GM12892 (cell line): ENCODE data around the gene RHBDL2.
"Not testable (repeated sequence)": the region's sequence is repeated elsewhere in the genome, so short reads cannot be mapped to it uniquely, and the experiment has no call there.

Experiments used
- DNase-seq: peaks from one replicate; pipeline ENCODE4 v3.0.0; 2011; ENCODE audit not compliant: insufficient read length
- FAIRE-seq: peaks from 2 replicates; lab custom pipeline; 2011; peaks lifted over from hg19 to GRCh38; lab: Jason Lieb, UNC
- POLR2A ChIP-seq: IDR thresholded peaks from 2 replicates; pipeline ENCODE4 v1.6.1; 2011; ENCODE audit warnings: low read depth, low read length, control low read depth
- POLR2AphosphoS5 ChIP-seq: IDR thresholded peaks from 2 replicates; pipeline ENCODE4 v1.6.1; 2011; ENCODE audit warnings: low read depth, low read length, control low read depth
- TAF1 ChIP-seq: IDR thresholded peaks from 2 replicates; pipeline ENCODE4 v1.6.1; 2011; ENCODE audit warnings: low read depth, mild to moderate bottlenecking, control low read depth, low read length, borderline replicate concordance

Gene RHBDL2

GRCh38 chr1:38865112-38865715, 76.4 kb downstream of the RHBDL2 start:
- no peak for FAIRE-seq
- no peak for DNase-seq
- no peak for TF ChIP-seq POLR2A
- TF ChIP-seq TAF1: no peak
- no peak for TF ChIP-seq POLR2AphosphoS5

GRCh38 chr1:38860454-38860795, 81.2 kb downstream of the RHBDL2 start:
- DNase-seq (no peak), FAIRE-seq (no peak)
- TF ChIP-seq TAF1 (no peak), POLR2AphosphoS5 (no peak), POLR2A (no peak)

GRCh38 chr1:38859561-38860453, 81.8 kb downstream of the RHBDL2 start, which contains the start of gene RRAGC:
Gene RRAGC, minus strand, starts transcription at chr1:38859772. Its CDS starts 126 bp downstream, at chr1:38859646.
- peak; percentile 51; the same call in 1 of the 2 replicates for TF ChIP-seq POLR2AphosphoS5
- TF ChIP-seq POLR2A: peak; percentile 64; the same call in 1 of the 2 replicates
- peak; percentile 53; the same call in 1 of the 2 replicates for TF ChIP-seq TAF1
- peak; percentile 100 for DNase-seq
- peak; percentile 91 for FAIRE-seq

GRCh38 chr1:38858833-38859560, 82.6 kb downstream of the RHBDL2 start:
- TF ChIP-seq POLR2A (no peak), TAF1 (no peak), POLR2AphosphoS5 (no peak)
- FAIRE-seq (peak; percentile 48), DNase-seq (peak; percentile 38)

- no peak for DNase-seq
- TF ChIP-seq TAF1: no peak
- TF ChIP-seq POLR2A: no peak
- TF ChIP-seq POLR2AphosphoS5: no peak
- no peak for FAIRE-seq
Measured at GRCh38 chr1:38852780-38853179, 88.8 kb downstream of the RHBDL2 start.

- no peak for DNase-seq
- TF ChIP-seq POLR2A (no peak), TAF1 (no peak), POLR2AphosphoS5 (no peak)
Measured at GRCh38 chr1:38848071-38848470, 93.6 kb downstream of the RHBDL2 start.

GRCh38 chr1:38846210-38846609, 95.4 kb downstream of the RHBDL2 start:
- TF ChIP-seq POLR2A (no peak), POLR2AphosphoS5 (no peak), TAF1 (no peak)
- FAIRE-seq: no peak
- DNase-seq: no peak

More at GRCh38 chr1:38848071-38848470, 93.6 kb downstream of the RHBDL2 start:
- peak; percentile 73 for FAIRE-seq

- DNase-seq, FAIRE-seq: not testable (repeated sequence)
Measured at GRCh38 chr1:38845088-38845487, 96.5 kb downstream of the RHBDL2 start.

GRCh38 chr1:38840281-38840680, 101.3 kb downstream of the RHBDL2 start:
- FAIRE-seq (no peak), DNase-seq (no peak)
- no peak for TF ChIP-seq POLR2A
- TF ChIP-seq POLR2AphosphoS5: no peak
- no peak for TF ChIP-seq TAF1

GRCh38 chr1:38839363-38839762, 102.3 kb downstream of the RHBDL2 start:
- no peak for TF ChIP-seq TAF1
- TF ChIP-seq POLR2AphosphoS5: no peak
- TF ChIP-seq POLR2A: no peak
- no peak for DNase-seq
- FAIRE-seq: no peak

- not testable (repeated sequence) for FAIRE-seq, DNase-seq
Measured at GRCh38 chr1:38836316-38836715, 105.3 kb downstream of the RHBDL2 start.
